GM12878 (cell line): ENCODE results near the gene KRTAP10-9. TPM values are rescaled to one million over a fixed set of nuclear protein-coding genes. Genes with fewer than 3 reads are reported as not detected.

Experiments
- ATAC-seq: fragments of 200-7000 bp; cut with Tn5 transposase; 3 replicates; pipeline ENCODE4 v1.9.1; 2020; ENCODE audit warnings: mild to moderate bottlenecking, moderate library complexity
- BruUV-seq: library from RNA; stranded (reverse); fragments of 400-500 nt; replicated peaks from 2 replicates; lab custom pipeline; 2021; lab: Mats Ljungman, UMichigan
- CTCF ChIA-PET: fragments of 300-600 bp; sonication (Branson Sonifier 250); formaldehyde crosslinking; extraction: SDS; loops from one replicate; lab custom pipeline; 2021; ENCODE audit warnings: inconsistent platforms; lab: Yijun Ruan, JAX
- POLR2A ChIA-PET: fragments of 350-600 bp; formaldehyde crosslinking; extraction: SDS; loops from one replicate; lab custom pipeline; 2021; ENCODE audit warnings: inconsistent platforms; lab: Charles Lee
- RAD21 ChIA-PET: fragments of 300-600 bp; sonication (Branson Sonifier 250); formaldehyde crosslinking; loops from one replicate; lab custom pipeline; 2023; ENCODE audit warnings: antibody characterized with exemption; ENCODE audit not compliant: unreplicated experiment; lab: Charles Lee
- SMC1A ChIA-PET: fragments of 300-600 bp; sonication (Branson Sonifier 250); formaldehyde crosslinking; loops from one replicate; lab custom pipeline; 2023; ENCODE audit not compliant: unreplicated experiment, uncharacterized antibody; lab: Charles Lee
- DNase-seq: peaks from one replicate; pipeline ENCODE4 v3.0.0-alpha.2; 2011; ENCODE audit warnings: low read depth, low spot score
- FAIRE-seq: peaks from 3 replicates; lab custom pipeline; 2011; peaks lifted over from hg19 to GRCh38; lab: Jason Lieb, UNC
- H2AFZ ChIP-seq: 2 replicates; pipeline ENCODE4 v1.6.0; 2011; ENCODE audit warnings: low read depth, low read length, control low read depth; ENCODE audit not compliant: control insufficient read depth
- H3K27ac ChIP-seq: 2 replicates; pipeline ENCODE4 v1.5.1; 2011; ENCODE audit warnings: control low read depth; ENCODE audit not compliant: control insufficient read depth, insufficient read depth
- H3K27me3 ChIP-seq, 2 experiments: replicated peaks in 1 of 2; 2 replicates each; pipeline versions ENCODE4 v1.6.0 to v1.6.1; 2011; ENCODE audit warnings: low read length in 1 of 2; ENCODE audit not compliant: control insufficient read depth in 2 of 2, insufficient read depth in 2 of 2
- H3K36me3 ChIP-seq, 2 experiments: 2 replicates each; pipeline ENCODE4 v1.5.1; 2011; ENCODE audit warnings: low read length in 1 of 2; ENCODE audit not compliant: control insufficient read depth in 2 of 2, insufficient read depth in 2 of 2
- H3K4me1 ChIP-seq: 2 replicates; pipeline ENCODE4 v1.6.1; 2011; ENCODE audit warnings: mild to moderate bottlenecking, low read length, moderate library complexity, mixed read lengths; ENCODE audit not compliant: control insufficient read depth, insufficient read depth
- H3K4me2 ChIP-seq: 2 replicates; pipeline ENCODE4 v1.6.0; 2011; ENCODE audit warnings: control low read depth; ENCODE audit not compliant: control insufficient read depth, insufficient read depth
- H3K4me3 ChIP-seq: fragments of 200-600 bp; sonication (generic); 2 replicates; pipeline ENCODE4 v1.5.1; 2016
- H3K79me2 ChIP-seq: 2 replicates; pipeline ENCODE4 v1.6.0; 2011; ENCODE audit warnings: low read length; ENCODE audit not compliant: control insufficient read depth, insufficient read depth
- H3K9ac ChIP-seq: 2 replicates; pipeline ENCODE4 v1.8.0; 2011; ENCODE audit warnings: low read length, control low read depth, mixed read lengths; ENCODE audit not compliant: control insufficient read depth, insufficient read depth
- H3K9me3 ChIP-seq: replicated peaks from 3 replicates; pipeline ENCODE4 v1.5.1; 2011; ENCODE audit warnings: mild to moderate bottlenecking, low read length; ENCODE audit not compliant: control insufficient read depth, insufficient read depth
- H4K20me1 ChIP-seq: 2 replicates; pipeline ENCODE4 v1.6.0; 2011; ENCODE audit not compliant: control insufficient read depth, insufficient read depth
- CREB1 ChIP-seq: IDR thresholded peaks from 2 replicates; pipeline ENCODE4 v1.6.1; 2012; ENCODE audit warnings: low read depth, mild to moderate bottlenecking, inconsistent platforms
- ELK1 ChIP-seq: IDR thresholded peaks from 2 replicates; pipeline ENCODE4 v1.6.1; 2012; ENCODE audit warnings: low read depth, low read length, improper control_type of control experiment
- ETV6 ChIP-seq, 2 experiments: fragments of 450-650 bp in 1 of 2; IDR thresholded peaks in 1 of 2; conservative IDR thresholded peaks in 1 of 2; 2 replicates each; pipeline ENCODE4 v1.6.1; 2014; ENCODE audit warnings: antibody characterized with exemption in 1 of 2, borderline replicate concordance in 1 of 2, low read depth in 1 of 2, mild to moderate bottlenecking in 1 of 2, moderate library complexity in 1 of 2
- FOXK2 ChIP-seq: fragments of 450-650 bp; IDR thresholded peaks from 2 replicates; pipeline ENCODE4 v1.6.1; 2017; ENCODE audit warnings: mild to moderate bottlenecking, moderate library complexity
- HDAC6 ChIP-seq: fragments of 200-600 bp; sonication (generic); IDR thresholded peaks from one replicate; pipeline ENCODE4 v1.8.0; 2017; ENCODE audit warnings: antibody characterized with exemption; ENCODE audit not compliant: unreplicated experiment
- HSF1 ChIP-seq: fragments of 150-350 bp; IDR thresholded peaks from 2 replicates; pipeline ENCODE4 v1.6.1; 2014; ENCODE audit warnings: mild to moderate bottlenecking, low read depth, low read length
- MXI1 ChIP-seq: fragments of 150-350 bp; IDR thresholded peaks from 2 replicates; pipeline ENCODE4 v1.6.1; 2011; ENCODE audit warnings: low read depth, mild to moderate bottlenecking, inconsistent platforms, low read length, improper control_type of control experiment
- PBX3 ChIP-seq: IDR thresholded peaks from 2 replicates; pipeline ENCODE4 v1.6.1; 2011; ENCODE audit warnings: mild to moderate bottlenecking, low read depth, low read length, moderate library complexity; ENCODE audit not compliant: insufficient replicate concordance
- PKNOX1 ChIP-seq: fragments of 450-650 bp; IDR thresholded peaks from 2 replicates; pipeline ENCODE4 v1.6.1; 2016; ENCODE audit warnings: mild to moderate bottlenecking
- POLR2AphosphoS5 ChIP-seq: IDR thresholded peaks from 2 replicates; pipeline ENCODE4 v1.6.1; 2011; ENCODE audit warnings: mild to moderate bottlenecking, low read length, inconsistent platforms
- YBX1 ChIP-seq: fragments of 450-650 bp; IDR thresholded peaks from 2 replicates; pipeline ENCODE4 v1.6.1; 2016; ENCODE audit warnings: antibody characterized with exemption
- ZZZ3 ChIP-seq: IDR thresholded peaks from 2 replicates; pipeline ENCODE4 v1.6.1; 2011; ENCODE audit warnings: low read depth; ENCODE audit not compliant: control insufficient read depth, insufficient read length
- WGBS: methylation state at CpG from one replicate; pipeline ENCODE4 v1.1.6; 2016; ENCODE audit warnings: low lambda C conversion rate; ENCODE audit not compliant: insufficient replicate concordance, insufficient coverage; ENCODE audit errors: missing lambda C conversion rate; 5-methylcytosine and 5-hydroxymethylcytosine counted together
- in situ Hi-C: fragments of 300-500 bp; cut with MboI; formaldehyde crosslinking; loops from 9 replicates; pipeline ENCODE4 v1.14.3; 2018; ENCODE audit warnings: mixed read lengths
- intact Hi-C: fragments of 100-400 bp; cut with micrococcal nuclease; formaldehyde crosslinking; loops from one replicate; pipeline ENCODE4 v1.14.2; 2022; ENCODE audit not compliant: unreplicated experiment
- polyA plus RNA-seq, 11 experiments: library from polyadenylated mRNA; depleted of rRNA in 4 of 11; unstranded in 6 of 11; stranded (reverse) in 5 of 11; fragments of >200 nt; fragmentation: Nextera tagmentation in 4 of 11; fragmentation: Illumina TruSeq in 1 of 11; extraction: Ambion mirVana in 4 of 11; extraction: Trizol in 1 of 11; gene quantifications; 1 replicate in 1 of 11; 2 replicates in 10 of 11; pipeline versions ENCODE4 v1.2.1 to v1.2.3, GENCODE V29; 2011 to 2016; ENCODE audit warnings: inconsistent platforms in 2 of 11, missing spikeins in 2 of 11, low read depth in 1 of 11
- total RNA-seq, 4 experiments: library from RNA; depleted of rRNA in 3 of 4; stranded (reverse); fragments of >200 nt in 3 of 4; fragmentation: Illumina TruSeq in 1 of 4; extraction: Trizol in 1 of 4; gene quantifications; 2 replicates each; pipeline versions ENCODE4 v1.2.1 to v1.2.3, GENCODE V29; 2013 to 2021

The KRTAP10-9 gene
- total and polyA plus RNA-seq, 10 of the 15 experiments (the other 5 are each of a cell fraction or from before 2014, with no cell fraction given): not detected

- no peak for TF ChIP-seq PBX3
- TF ChIP-seq ZZZ3: no peak
- no peak for TF ChIP-seq FOXK2
- no peak for TF ChIP-seq HDAC6
- TF ChIP-seq PKNOX1: no peak
These were observed 43.9 kb downstream of the KRTAP10-9 start (continued) for GRCh38 chr21:44670642-44671432.

GRCh38 chr21:44671911-44672310 is 45.0 kb downstream of the KRTAP10-9 start:
- TF ChIP-seq CREB1 (no peak), HSF1 (no peak), MXI1 (no peak), ELK1 (no peak), ETV6 (conservative IDR thresholded peaks at IDR 0.05 in 1 of 2, IDR thresholded peaks at IDR 0.05 in 1 of 2; ENCODE audit: borderline replicate concordance in 1 of 2, low read depth in 1 of 2) (no peak), POLR2AphosphoS5 (no peak), YBX1 (no peak)
- no peaks in the 10 kb centered on the region for H3K36me3 ChIP-seq
- DNase-seq: no peak
- H3K9me3 ChIP-seq: no peaks in the 10 kb centered on the region; the same call in 1 of the 3 replicates
- no peak overlapping the region for H3K9ac ChIP-seq
- ChIA-PET SMC1A (no interaction called here), POLR2A (no interaction called here), CTCF (no interaction called here), RAD21 (no interaction called here)
- H3K4me1 ChIP-seq: no peaks in the 10 kb centered on the region
- H4K20me1 ChIP-seq: no peaks in the 10 kb centered on the region
- no peak for FAIRE-seq
- H3K27me3 ChIP-seq: no peaks in the 10 kb centered on the region
- in situ Hi-C loops (no loop called here), intact Hi-C loops (no loop called here)
- no peak for ATAC-seq
- H2AFZ ChIP-seq: no peak overlapping the region
- BruUV-seq: no TSS peak
- no peak overlapping the region for H3K27ac ChIP-seq
- no peak overlapping the region for H3K4me3 ChIP-seq
- WGBS: 19% methylated on average over 1 of the region's 1 CpG
- no peaks in the 10 kb centered on the region for H3K79me2 ChIP-seq
- no peak overlapping the region for H3K4me2 ChIP-seq
